Esophagus squamous epithelium (tissue), 4 donors: Measurements from ENCODE around the gene HSPA9.

Source experiments
- POLR2A ChIP-seq, 4 donors: fragments of 450-650 bp; IDR thresholded peaks; one replicate each; pipeline ENCODE4 v1.6.1; 2017; ENCODE audit warnings: antibody characterized with exemption in 4 of 4, mild to moderate bottlenecking in 4 of 4, moderate library complexity in 3 of 4
- TF ChIP-seq, protein P1 (sequence below), 6 experiments: fragments of 450-650 bp in 4 of 6; fragments of 200-600 bp in 2 of 6; sonication (generic) in 2 of 6; IDR thresholded peaks; one replicate each; pipeline ENCODE4 v1.5.1; 2016 to 2019; ENCODE audit warnings: antibody characterized with exemption in 6 of 6, mild to moderate bottlenecking in 4 of 6, moderate library complexity in 4 of 6

DNA sequence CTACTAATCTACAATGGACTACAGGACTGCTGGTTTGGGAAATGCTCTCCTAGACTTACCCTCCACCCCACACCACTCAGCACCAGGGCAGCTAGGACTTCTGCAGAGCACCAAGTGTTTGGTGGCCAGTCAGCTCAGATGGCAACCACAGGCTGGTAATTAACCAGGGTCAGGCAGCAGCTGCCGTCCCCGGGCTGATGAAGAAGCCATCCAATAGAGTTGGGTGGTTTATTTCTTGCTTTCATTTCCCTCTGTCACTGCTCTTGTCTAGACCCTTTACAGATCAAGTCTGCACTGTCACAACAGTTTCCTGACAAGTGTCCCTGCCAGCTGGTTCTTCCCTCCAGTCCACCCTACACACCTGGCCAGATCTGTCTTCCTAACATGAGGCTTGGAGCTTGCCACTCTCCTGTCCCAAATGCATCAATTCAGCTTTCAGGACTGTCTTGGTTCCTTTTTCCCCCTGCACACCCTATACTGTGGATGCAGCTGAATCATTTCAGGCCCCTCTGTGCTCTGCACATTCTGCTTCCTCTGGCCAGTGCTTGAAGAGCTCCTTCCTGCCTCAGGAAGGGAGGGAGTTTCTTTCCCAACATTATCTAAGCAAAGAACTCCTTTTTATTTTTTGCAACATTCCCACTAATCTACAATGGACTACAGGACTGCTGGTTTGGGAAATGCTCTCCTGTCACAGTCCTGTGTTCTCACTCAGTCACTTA is 30.2 kb upstream of the HSPA9 start:
- TF ChIP-seq, protein P1, sequence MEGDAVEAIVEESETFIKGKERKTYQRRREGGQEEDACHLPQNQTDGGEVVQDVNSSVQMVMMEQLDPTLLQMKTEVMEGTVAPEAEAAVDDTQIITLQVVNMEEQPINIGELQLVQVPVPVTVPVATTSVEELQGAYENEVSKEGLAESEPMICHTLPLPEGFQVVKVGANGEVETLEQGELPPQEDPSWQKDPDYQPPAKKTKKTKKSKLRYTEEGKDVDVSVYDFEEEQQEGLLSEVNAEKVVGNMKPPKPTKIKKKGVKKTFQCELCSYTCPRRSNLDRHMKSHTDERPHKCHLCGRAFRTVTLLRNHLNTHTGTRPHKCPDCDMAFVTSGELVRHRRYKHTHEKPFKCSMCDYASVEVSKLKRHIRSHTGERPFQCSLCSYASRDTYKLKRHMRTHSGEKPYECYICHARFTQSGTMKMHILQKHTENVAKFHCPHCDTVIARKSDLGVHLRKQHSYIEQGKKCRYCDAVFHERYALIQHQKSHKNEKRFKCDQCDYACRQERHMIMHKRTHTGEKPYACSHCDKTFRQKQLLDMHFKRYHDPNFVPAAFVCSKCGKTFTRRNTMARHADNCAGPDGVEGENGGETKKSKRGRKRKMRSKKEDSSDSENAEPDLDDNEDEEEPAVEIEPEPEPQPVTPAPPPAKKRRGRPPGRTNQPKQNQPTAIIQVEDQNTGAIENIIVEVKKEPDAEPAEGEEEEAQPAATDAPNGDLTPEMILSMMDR (IDR thresholded peaks at IDR 0.05) = no peak
- TF ChIP-seq POLR2A (IDR thresholded peaks at IDR 0.05) = no peak
